ENCODE data around the gene ERCC6L. TPM values are rescaled to one million over a fixed set of nuclear protein-coding genes. Genes with fewer than 3 reads are reported as not detected.
A peak's percentile ranks its signal among the peaks of the same experiment; 100 is the strongest.

The ERCC6L gene
- total RNA-seq, 1 donor, result 0.72 TPM

- Histone ChIP-seq H3K79me2 (ENCODE audit: insufficient read depth, low read length) (no peaks in the 10 kb centered on the region), H2AFZ (ENCODE audit: low read length) (no peak overlapping the region), H4K20me1 (ENCODE audit: insufficient read depth, low read length) (no peaks in the 10 kb centered on the region), H3K4me1 (ENCODE audit: insufficient read depth, low read length) (peaks cover 6% of the 10 kb centered on the region), H3K27me3 (ENCODE audit: insufficient read depth, low read length) (peaks cover 23% of the 10 kb centered on the region), H3K4me2 (ENCODE audit: insufficient read depth, low read length) (no peak overlapping the region), H3K9me3 (ENCODE audit: low read depth, low read length) (no peaks in the 10 kb centered on the region), H3K4me3 (ENCODE audit: insufficient read depth, low read length) (no peak overlapping the region), H3K36me3 (ENCODE audit: insufficient read depth, low read length) (no peaks in the 10 kb centered on the region), H3K27ac (ENCODE audit: low read depth, low read length) (no peak overlapping the region)
- TF ChIP-seq CTCF (IDR thresholded peaks at IDR 0.05; ENCODE audit: extremely low read depth, low read depth, low read length), result no peak
- no peak for DNase-seq (ENCODE audit: insufficient read length, low spot score, missing footprints)
Observed at GRCh38 chrX:72253686-72254085, 14.9 kb upstream of the ERCC6L start.

- Histone ChIP-seq H3K4me1 (ENCODE audit: insufficient read depth, low read length) (peaks cover 10% of the 10 kb centered on the region), H3K4me2 (ENCODE audit: insufficient read depth, low read length) (no peak overlapping the region), H3K4me3 (ENCODE audit: insufficient read depth, low read length) (no peak overlapping the region), H3K36me3 (ENCODE audit: insufficient read depth, low read length) (no peaks in the 10 kb centered on the region), H4K20me1 (ENCODE audit: insufficient read depth, low read length) (no peaks in the 10 kb centered on the region), H3K79me2 (ENCODE audit: insufficient read depth, low read length) (no peaks in the 10 kb centered on the region), H3K27ac (ENCODE audit: low read depth, low read length) (no peak overlapping the region), H2AFZ (ENCODE audit: low read length) (no peak overlapping the region), H3K9me3 (ENCODE audit: low read depth, low read length) (no peaks in the 10 kb centered on the region), H3K27me3 (ENCODE audit: insufficient read depth, low read length) (peaks cover 4% of the 10 kb centered on the region)
- no peak for DNase-seq (ENCODE audit: insufficient read length, low spot score, missing footprints)
- TF ChIP-seq CTCF (IDR thresholded peaks at IDR 0.05; ENCODE audit: extremely low read depth, low read depth, low read length), result no peak
Observed at GRCh38 chrX:72247206-72247942, 8.5 kb upstream of the ERCC6L start.

- TF ChIP-seq CTCF (IDR thresholded peaks at IDR 0.05; ENCODE audit: extremely low read depth, low read depth, low read length), result peak; percentile 95
Observed at GRCh38 chrX:72245461-72246089, 6.7 kb upstream of the ERCC6L start.

GRCh38 chrX:72243472-72243871 lies 4.6 kb upstream of the ERCC6L start:
- Histone ChIP-seq H3K9me3 (ENCODE audit: low read depth, low read length) (no peaks in the 10 kb centered on the region), H3K27ac (ENCODE audit: low read depth, low read length) (peak overlapping the region; percentile 35), H3K27me3 (ENCODE audit: insufficient read depth, low read length) (peaks cover 4% of the 10 kb centered on the region), H3K4me2 (ENCODE audit: insufficient read depth, low read length) (peak overlapping the region; percentile 24), H2AFZ (ENCODE audit: low read length) (no peak overlapping the region), H3K79me2 (ENCODE audit: insufficient read depth, low read length) (no peaks in the 10 kb centered on the region), H3K36me3 (ENCODE audit: insufficient read depth, low read length) (no peaks in the 10 kb centered on the region), H3K4me3 (ENCODE audit: insufficient read depth, low read length) (no peak overlapping the region), H4K20me1 (ENCODE audit: insufficient read depth, low read length) (no peaks in the 10 kb centered on the region), H3K4me1 (ENCODE audit: insufficient read depth, low read length) (peaks cover 10% of the 10 kb centered on the region)
- peak; percentile 91 for DNase-seq (ENCODE audit: insufficient read length, low spot score, missing footprints)
- TF ChIP-seq CTCF (IDR thresholded peaks at IDR 0.05; ENCODE audit: extremely low read depth, low read depth, low read length), result no peak

More at GRCh38 chrX:72245461-72246089, 6.7 kb upstream of the ERCC6L start:
- peak; percentile 94 for DNase-seq (ENCODE audit: insufficient read length, low spot score, missing footprints)
- Histone ChIP-seq H3K4me3 (ENCODE audit: insufficient read depth, low read length) (no peak overlapping the region), H3K4me2 (ENCODE audit: insufficient read depth, low read length) (no peak overlapping the region), H3K36me3 (ENCODE audit: insufficient read depth, low read length) (no peaks in the 10 kb centered on the region), H3K27me3 (ENCODE audit: insufficient read depth, low read length) (peaks cover 4% of the 10 kb centered on the region), H3K27ac (ENCODE audit: low read depth, low read length) (no peak overlapping the region), H3K9me3 (ENCODE audit: low read depth, low read length) (no peaks in the 10 kb centered on the region), H2AFZ (ENCODE audit: low read length) (no peak overlapping the region), H3K79me2 (ENCODE audit: insufficient read depth, low read length) (no peaks in the 10 kb centered on the region), H4K20me1 (ENCODE audit: insufficient read depth, low read length) (no peaks in the 10 kb centered on the region), H3K4me1 (ENCODE audit: insufficient read depth, low read length) (peaks cover 10% of the 10 kb centered on the region)
